ENCODE results near the gene ANKRD20A1.
"Not testable (repeated sequence)": the region's sequence is repeated elsewhere in the genome, so short reads cannot be mapped to it uniquely, and the experiment has no call there.

ANKRD20A1 gene

DNA sequence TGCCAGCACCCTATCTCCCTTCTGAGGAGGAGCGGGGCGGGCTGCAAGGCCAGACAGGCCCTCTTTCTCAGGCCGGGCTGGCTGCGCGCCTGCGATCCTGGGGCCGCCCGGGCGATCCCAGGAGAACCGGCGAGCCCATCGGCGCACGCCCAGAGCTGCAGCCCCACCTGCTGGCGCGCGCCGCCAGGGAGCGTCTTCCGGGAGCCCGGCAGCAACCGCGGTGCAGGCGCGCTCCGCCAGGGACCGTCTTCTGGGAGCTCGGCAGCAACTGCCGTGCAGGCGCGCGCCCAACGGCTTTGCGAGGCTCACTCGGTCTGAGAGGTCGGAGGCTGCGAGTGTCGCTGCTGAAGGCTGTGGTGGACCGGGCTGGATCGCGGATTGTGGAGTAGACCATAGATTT is at the start of gene ANKRD20A1:
TSS of gene ANKRD20A1 (plus strand) at position 61 of the 400 bp plus-strand sequence. CDS start 496 bp downstream, outside the sequence.
- CTCF ChIA-PET; DNase-seq (ENCODE audit: extremely low spot score); POLR2A ChIA-PET: not testable (repeated sequence)

DNA sequence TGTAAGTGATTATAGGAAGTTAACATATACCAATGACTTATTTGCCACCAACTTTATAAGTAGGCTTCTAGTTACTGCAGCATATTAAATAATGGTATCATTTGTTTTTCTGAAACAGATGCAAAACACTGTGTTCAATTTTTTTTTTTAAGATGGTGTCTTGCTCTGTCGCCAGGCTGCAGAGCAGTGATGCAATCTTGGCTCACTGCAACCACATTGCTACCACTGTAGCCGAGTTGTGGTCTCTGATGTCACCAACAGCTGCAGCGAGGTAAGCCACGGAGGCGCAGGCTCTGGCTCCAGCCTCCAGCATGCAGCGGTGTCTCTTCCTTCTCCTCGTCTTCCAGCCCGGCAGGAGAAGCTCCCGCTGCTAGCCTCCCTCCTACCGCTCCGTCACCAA is 26.6 kb upstream of the ANKRD20A1 start:
- POLR2A ChIA-PET; CTCF ChIA-PET; DNase-seq (ENCODE audit: extremely low spot score): not testable (repeated sequence)

Measured in HEK293T (cell line).